ENCODE measurements around the gene ARHGEF10L.

The ARHGEF10L gene

GRCh38 chr1:17559615-17560419, 20.3 kb downstream of the ARHGEF10L start:
- no peaks in the 10 kb centered on the region for H3K36me3 ChIP-seq (ENCODE audit: control insufficient read depth in 2 of 2, insufficient read depth in 1 of 2, low read length in 2 of 2)
- CTCF ChIA-PET: interaction anchor here (0.5 to 0.6 kb wide), 2 partner anchors 42 to 129 kb away, joined by 3 read pairs; no protein-coding TSS in a partner anchor
- no peaks in the 10 kb centered on the region for H3K9me3 ChIP-seq (ENCODE audit: control insufficient read depth, insufficient read depth, low read depth, low read length)
- no peak overlapping the region for H3K4me3 ChIP-seq (ENCODE audit: low read depth, low read length)
- peak; percentile 9; the same call in 1 of the 2 replicates for TF ChIP-seq GLIS1 (tag by site-specific recombination; IDR thresholded peaks at IDR 0.05)
- no peak for TF ChIP-seq PATZ1 (tag by site-specific recombination; IDR thresholded peaks at IDR 0.05)
- TF ChIP-seq ZNF600 (tag by site-specific recombination; IDR thresholded peaks at IDR 0.05): no peak
- TF ChIP-seq ZNF324 (tag by site-specific recombination; IDR thresholded peaks at IDR 0.05): no peak
- TF ChIP-seq ZNF248 (tag by site-specific recombination; IDR thresholded peaks at IDR 0.05): no peak
- no peak for TF ChIP-seq ZNF16 (tag by site-specific recombination; IDR thresholded peaks at IDR 0.05; ENCODE audit: low read depth)
- no peak for TF ChIP-seq ZNF341 (tag by site-specific recombination; IDR thresholded peaks at IDR 0.05; ENCODE audit: low read depth)
- TF ChIP-seq ZNF133 (tag by site-specific recombination; IDR thresholded peaks at IDR 0.05): no peak
- TF ChIP-seq ZNF302 (tag by site-specific recombination; IDR thresholded peaks at IDR 0.05; ENCODE audit: low read depth): no peak
- peak; percentile 44 for TF ChIP-seq GLIS2 (tag by site-specific recombination; IDR thresholded peaks at IDR 0.05)
- POLR2A ChIA-PET: no interaction called here
- H3K4me1 ChIP-seq (ENCODE audit: control insufficient read depth, insufficient read depth, low read length): no peaks in the 10 kb centered on the region
- no peak overlapping the region for H3K27ac ChIP-seq (ENCODE audit: extremely low read depth, low read depth, low read length)

GRCh38 chr1:17561247-17561548, 21.7 kb downstream of the ARHGEF10L start:
- no peak overlapping the region for H3K4me3 ChIP-seq (ENCODE audit: low read depth, low read length)
- no peaks in the 10 kb centered on the region for H3K36me3 ChIP-seq (ENCODE audit: control insufficient read depth in 2 of 2, insufficient read depth in 1 of 2, low read length in 2 of 2)
- no peak overlapping the region for H3K27ac ChIP-seq (ENCODE audit: extremely low read depth, low read depth, low read length)
- no peak for TF ChIP-seq PRDM6 (tag by site-specific recombination; IDR thresholded peaks at IDR 0.05)
- no peak for TF ChIP-seq ZNF654 (tag by site-specific recombination; IDR thresholded peaks at IDR 0.05; ENCODE audit: low read depth)
- TF ChIP-seq KLF16 (tag by site-specific recombination; IDR thresholded peaks at IDR 0.05): no peak
- TF ChIP-seq ZNF488 (tag by site-specific recombination; IDR thresholded peaks at IDR 0.05): no peak
- TF ChIP-seq ZNF660 (tag by site-specific recombination; IDR thresholded peaks at IDR 0.05): no peak
- TF ChIP-seq ZNF621 (tag by site-specific recombination; IDR thresholded peaks at IDR 0.05): no peak
- TF ChIP-seq OVOL3 (tag by site-specific recombination; IDR thresholded peaks at IDR 0.05): no peak
- CTCF ChIA-PET: interaction anchor here (0.6 to 2.2 kb wide), 5 partner anchors 45 to 441 kb away, joined by 3 to 8 read pairs (median 3); no protein-coding TSS in a partner anchor
- H3K4me1 ChIP-seq (ENCODE audit: control insufficient read depth, insufficient read depth, low read length): no peaks in the 10 kb centered on the region; the same call in 1 of the 2 replicates
- POLR2A ChIA-PET: interaction anchor here (0.5 kb wide), 1 partner anchor 15 kb away, joined by 3 read pairs; no protein-coding TSS in a partner anchor
- no peaks in the 10 kb centered on the region for H3K9me3 ChIP-seq (ENCODE audit: control insufficient read depth, insufficient read depth, low read depth, low read length)

GRCh38 chr1:17561561-17561985, 22.1 kb downstream of the ARHGEF10L start:
- Histone ChIP-seq H3K4me3 (ENCODE audit: low read depth, low read length) (no peak overlapping the region), H3K9me3 (ENCODE audit: control insufficient read depth, insufficient read depth, low read depth, low read length) (no peaks in the 10 kb centered on the region), H3K36me3 (ENCODE audit: control insufficient read depth in 2 of 2, insufficient read depth in 1 of 2, low read length in 2 of 2) (no peaks in the 10 kb centered on the region), H3K27ac (ENCODE audit: extremely low read depth, low read depth, low read length) (no peak overlapping the region), H3K4me1 (ENCODE audit: control insufficient read depth, insufficient read depth, low read length) (no peaks in the 10 kb centered on the region; the same call in 1 of the 2 replicates)
- POLR2A ChIA-PET: interaction anchor here (0.5 kb wide), 1 partner anchor 14 kb away, joined by 3 read pairs; no protein-coding TSS in a partner anchor
- CTCF ChIA-PET: interaction anchor here (0.6 to 2.2 kb wide), 4 partner anchors 44 to 59 kb away, joined by 3 to 8 read pairs (median 3); no protein-coding TSS in a partner anchor
- TF ChIP-seq MYNN (tag by site-specific recombination; IDR thresholded peaks at IDR 0.05; ENCODE audit: borderline replicate concordance) (no peak), ZNF335 (tag by site-specific recombination; conservative IDR thresholded peaks at IDR 0.05) (no peak), PBX3 (CRISPR knock-in tag; IDR thresholded peaks at IDR 0.05) (no peak), ZBTB6 (tag by site-specific recombination; IDR thresholded peaks at IDR 0.05) (no peak), ZNF146 (tag by site-specific recombination; IDR thresholded peaks at IDR 0.05) (no peak), ZNF416 (tag by site-specific recombination; IDR thresholded peaks at IDR 0.05) (no peak), ZNF37A (tag by site-specific recombination; IDR thresholded peaks at IDR 0.05) (no peak)
